Measurements from ENCODE around the gene CCDC9B.

CCDC9B gene

GRCh38 chr15:40320931-40321371 lies 19.8 kb downstream of the CCDC9B start:
- TF ChIP-seq, protein P1, sequence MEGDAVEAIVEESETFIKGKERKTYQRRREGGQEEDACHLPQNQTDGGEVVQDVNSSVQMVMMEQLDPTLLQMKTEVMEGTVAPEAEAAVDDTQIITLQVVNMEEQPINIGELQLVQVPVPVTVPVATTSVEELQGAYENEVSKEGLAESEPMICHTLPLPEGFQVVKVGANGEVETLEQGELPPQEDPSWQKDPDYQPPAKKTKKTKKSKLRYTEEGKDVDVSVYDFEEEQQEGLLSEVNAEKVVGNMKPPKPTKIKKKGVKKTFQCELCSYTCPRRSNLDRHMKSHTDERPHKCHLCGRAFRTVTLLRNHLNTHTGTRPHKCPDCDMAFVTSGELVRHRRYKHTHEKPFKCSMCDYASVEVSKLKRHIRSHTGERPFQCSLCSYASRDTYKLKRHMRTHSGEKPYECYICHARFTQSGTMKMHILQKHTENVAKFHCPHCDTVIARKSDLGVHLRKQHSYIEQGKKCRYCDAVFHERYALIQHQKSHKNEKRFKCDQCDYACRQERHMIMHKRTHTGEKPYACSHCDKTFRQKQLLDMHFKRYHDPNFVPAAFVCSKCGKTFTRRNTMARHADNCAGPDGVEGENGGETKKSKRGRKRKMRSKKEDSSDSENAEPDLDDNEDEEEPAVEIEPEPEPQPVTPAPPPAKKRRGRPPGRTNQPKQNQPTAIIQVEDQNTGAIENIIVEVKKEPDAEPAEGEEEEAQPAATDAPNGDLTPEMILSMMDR (IDR thresholded peaks at IDR 0.05; ENCODE audit: low read depth, low read length) = peak; percentile 87
- no peak overlapping the region for H3K4me3 ChIP-seq (ENCODE audit: low read depth, low read length)

- no peak overlapping the region for H3K4me3 ChIP-seq (ENCODE audit: low read depth, low read length)
- TF ChIP-seq, protein P1 (IDR thresholded peaks at IDR 0.05; ENCODE audit: low read depth, low read length) = no peak
These were observed 20.3 kb downstream of the CCDC9B start for GRCh38 chr15:40320409-40320808.

GRCh38 chr15:40317580-40317979 lies 23.2 kb downstream of the CCDC9B start:
- no peak overlapping the region for H3K4me3 ChIP-seq (ENCODE audit: low read depth, low read length)
- TF ChIP-seq, protein P1 (IDR thresholded peaks at IDR 0.05; ENCODE audit: low read depth, low read length) = no peak

DNA sequence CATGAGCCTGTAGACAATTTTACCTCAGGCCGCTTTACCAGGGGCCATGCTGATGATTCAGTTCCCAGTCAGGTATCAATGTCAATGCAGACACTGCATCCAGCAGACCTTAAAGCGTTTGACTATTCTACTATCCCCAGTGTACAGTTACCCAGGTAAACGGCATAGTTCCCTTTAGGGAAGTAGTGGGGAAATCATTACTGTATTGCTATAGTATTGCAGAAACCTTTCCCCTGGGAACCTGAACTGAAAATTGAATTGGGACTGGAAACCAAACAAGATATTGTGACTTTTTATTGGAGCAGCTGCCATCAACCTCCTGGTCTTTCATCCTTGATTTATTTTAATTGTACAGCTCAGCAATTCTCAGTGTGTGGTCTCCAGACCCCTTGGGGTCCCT lies 23.8 kb downstream of the CCDC9B start:
- no peak overlapping the region for H3K4me3 ChIP-seq (ENCODE audit: low read depth, low read length)
- TF ChIP-seq, protein P1 (IDR thresholded peaks at IDR 0.05; ENCODE audit: low read depth, low read length) = no peak

DNA sequence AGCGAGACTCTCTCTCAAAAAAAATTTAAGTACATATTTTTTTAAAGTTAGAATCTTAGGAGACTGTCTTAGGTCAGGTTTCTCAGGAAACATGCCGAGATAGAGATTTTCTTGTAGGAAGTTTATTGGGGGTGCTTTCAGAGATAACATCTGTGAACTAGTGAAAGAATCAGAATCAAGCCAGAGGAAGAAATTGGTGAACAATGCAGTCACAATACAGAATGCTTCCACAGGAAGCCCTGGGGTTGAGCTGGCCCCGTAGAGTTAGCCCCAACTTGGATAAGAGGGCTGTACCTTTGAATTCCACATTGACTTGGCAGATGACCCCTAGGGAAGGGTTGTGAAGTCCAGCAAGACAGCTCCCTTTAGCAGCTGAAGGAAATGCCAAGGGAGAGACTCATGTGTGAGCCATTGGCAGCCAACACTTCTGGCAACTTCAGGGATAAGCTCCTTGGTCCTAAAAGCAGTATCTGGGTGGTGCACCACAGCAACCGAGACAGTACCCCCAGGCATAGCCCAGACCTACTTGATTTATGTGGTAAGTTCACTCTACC lies 25.9 kb downstream of the CCDC9B start:
- TF ChIP-seq, protein P1 (IDR thresholded peaks at IDR 0.05; ENCODE audit: low read depth, low read length) = no peak
- H3K4me3 ChIP-seq (ENCODE audit: low read depth, low read length) = no peak overlapping the region

GRCh38 chr15:40313531-40314398 lies 27.0 kb downstream of the CCDC9B start:
- no peak overlapping the region for H3K4me3 ChIP-seq (ENCODE audit: low read depth, low read length)
- TF ChIP-seq, protein P1 (IDR thresholded peaks at IDR 0.05; ENCODE audit: low read depth, low read length) = no peak
